ENCODE data around the gene CDC7. TPM values are rescaled to one million over a fixed set of nuclear protein-coding genes. Genes with fewer than 3 reads are reported as not detected.

Gene CDC7
- polyA plus RNA-seq, 1 of the 3 experiments (the other 2 are of a cell fraction) = 2.6 TPM

- TF ChIP-seq, protein P1, sequence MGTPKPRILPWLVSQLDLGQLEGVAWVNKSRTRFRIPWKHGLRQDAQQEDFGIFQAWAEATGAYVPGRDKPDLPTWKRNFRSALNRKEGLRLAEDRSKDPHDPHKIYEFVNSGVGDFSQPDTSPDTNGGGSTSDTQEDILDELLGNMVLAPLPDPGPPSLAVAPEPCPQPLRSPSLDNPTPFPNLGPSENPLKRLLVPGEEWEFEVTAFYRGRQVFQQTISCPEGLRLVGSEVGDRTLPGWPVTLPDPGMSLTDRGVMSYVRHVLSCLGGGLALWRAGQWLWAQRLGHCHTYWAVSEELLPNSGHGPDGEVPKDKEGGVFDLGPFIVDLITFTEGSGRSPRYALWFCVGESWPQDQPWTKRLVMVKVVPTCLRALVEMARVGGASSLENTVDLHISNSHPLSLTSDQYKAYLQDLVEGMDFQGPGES (IDR thresholded peaks at IDR 0.05; ENCODE audit: low read depth, low read length) = no peak
Observed at GRCh38 chr1:91550961-91551360, 50.3 kb downstream of the CDC7 start (continued).

GRCh38 chr1:91552091-91552490 is 51.4 kb downstream of the CDC7 start:
- H2AFZ ChIP-seq (ENCODE audit: low read depth) = no peak overlapping the region
- no peak overlapping the region for H3K4me2 ChIP-seq
- no peak overlapping the region for H3K4me3 ChIP-seq (ENCODE audit: low read depth in 2 of 2, low read length in 1 of 2)
- no peak for DNase-seq
- H3F3A ChIP-seq (replicated peaks; ENCODE audit: insufficient read depth) = no peaks in the 10 kb centered on the region
- H4K20me1 ChIP-seq (ENCODE audit: insufficient read depth) = no peaks in the 10 kb centered on the region
- no peaks in the 10 kb centered on the region; the same call in 1 of the 2 replicates for H3K27me3 ChIP-seq (ENCODE audit: insufficient read depth)
- no peaks in the 10 kb centered on the region for H3K9me2 ChIP-seq
- ChIA-PET POLR2A (no interaction called here), CTCF (no interaction called here)
- no peaks in the 10 kb centered on the region for H3K9me3 ChIP-seq
- H3K36me3 ChIP-seq (replicated peaks in 1 of 2; ENCODE audit: control insufficient read depth in 1 of 2, insufficient read depth in 2 of 2, low read length in 1 of 2) = no peaks in the 10 kb centered on the region
- no peak overlapping the region for H3K9ac ChIP-seq
- no peaks in the 10 kb centered on the region for H3K79me2 ChIP-seq (ENCODE audit: insufficient read depth)
- no peak overlapping the region for H3K27ac ChIP-seq (ENCODE audit: low read depth in 2 of 2, low read length in 1 of 2)
- TF ChIP-seq, protein P1 (IDR thresholded peaks at IDR 0.05; ENCODE audit: low read depth, low read length) = no peak
- no peak for TF ChIP-seq CHD2 (IDR thresholded peaks at IDR 0.05; ENCODE audit: low read length, partially characterized antibody)
- no peak for TF ChIP-seq EZH2phosphoT487 (IDR thresholded peaks at IDR 0.05; ENCODE audit: borderline replicate concordance, low read depth)
- TF ChIP-seq, protein P2, sequence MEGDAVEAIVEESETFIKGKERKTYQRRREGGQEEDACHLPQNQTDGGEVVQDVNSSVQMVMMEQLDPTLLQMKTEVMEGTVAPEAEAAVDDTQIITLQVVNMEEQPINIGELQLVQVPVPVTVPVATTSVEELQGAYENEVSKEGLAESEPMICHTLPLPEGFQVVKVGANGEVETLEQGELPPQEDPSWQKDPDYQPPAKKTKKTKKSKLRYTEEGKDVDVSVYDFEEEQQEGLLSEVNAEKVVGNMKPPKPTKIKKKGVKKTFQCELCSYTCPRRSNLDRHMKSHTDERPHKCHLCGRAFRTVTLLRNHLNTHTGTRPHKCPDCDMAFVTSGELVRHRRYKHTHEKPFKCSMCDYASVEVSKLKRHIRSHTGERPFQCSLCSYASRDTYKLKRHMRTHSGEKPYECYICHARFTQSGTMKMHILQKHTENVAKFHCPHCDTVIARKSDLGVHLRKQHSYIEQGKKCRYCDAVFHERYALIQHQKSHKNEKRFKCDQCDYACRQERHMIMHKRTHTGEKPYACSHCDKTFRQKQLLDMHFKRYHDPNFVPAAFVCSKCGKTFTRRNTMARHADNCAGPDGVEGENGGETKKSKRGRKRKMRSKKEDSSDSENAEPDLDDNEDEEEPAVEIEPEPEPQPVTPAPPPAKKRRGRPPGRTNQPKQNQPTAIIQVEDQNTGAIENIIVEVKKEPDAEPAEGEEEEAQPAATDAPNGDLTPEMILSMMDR (IDR thresholded peaks at IDR 0.05) = no peak
- TF ChIP-seq, protein P3, sequence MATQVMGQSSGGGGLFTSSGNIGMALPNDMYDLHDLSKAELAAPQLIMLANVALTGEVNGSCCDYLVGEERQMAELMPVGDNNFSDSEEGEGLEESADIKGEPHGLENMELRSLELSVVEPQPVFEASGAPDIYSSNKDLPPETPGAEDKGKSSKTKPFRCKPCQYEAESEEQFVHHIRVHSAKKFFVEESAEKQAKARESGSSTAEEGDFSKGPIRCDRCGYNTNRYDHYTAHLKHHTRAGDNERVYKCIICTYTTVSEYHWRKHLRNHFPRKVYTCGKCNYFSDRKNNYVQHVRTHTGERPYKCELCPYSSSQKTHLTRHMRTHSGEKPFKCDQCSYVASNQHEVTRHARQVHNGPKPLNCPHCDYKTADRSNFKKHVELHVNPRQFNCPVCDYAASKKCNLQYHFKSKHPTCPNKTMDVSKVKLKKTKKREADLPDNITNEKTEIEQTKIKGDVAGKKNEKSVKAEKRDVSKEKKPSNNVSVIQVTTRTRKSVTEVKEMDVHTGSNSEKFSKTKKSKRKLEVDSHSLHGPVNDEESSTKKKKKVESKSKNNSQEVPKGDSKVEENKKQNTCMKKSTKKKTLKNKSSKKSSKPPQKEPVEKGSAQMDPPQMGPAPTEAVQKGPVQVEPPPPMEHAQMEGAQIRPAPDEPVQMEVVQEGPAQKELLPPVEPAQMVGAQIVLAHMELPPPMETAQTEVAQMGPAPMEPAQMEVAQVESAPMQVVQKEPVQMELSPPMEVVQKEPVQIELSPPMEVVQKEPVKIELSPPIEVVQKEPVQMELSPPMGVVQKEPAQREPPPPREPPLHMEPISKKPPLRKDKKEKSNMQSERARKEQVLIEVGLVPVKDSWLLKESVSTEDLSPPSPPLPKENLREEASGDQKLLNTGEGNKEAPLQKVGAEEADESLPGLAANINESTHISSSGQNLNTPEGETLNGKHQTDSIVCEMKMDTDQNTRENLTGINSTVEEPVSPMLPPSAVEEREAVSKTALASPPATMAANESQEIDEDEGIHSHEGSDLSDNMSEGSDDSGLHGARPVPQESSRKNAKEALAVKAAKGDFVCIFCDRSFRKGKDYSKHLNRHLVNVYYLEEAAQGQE (IDR thresholded peaks at IDR 0.05; ENCODE audit: low read depth, low read length) = no peak
- no peak for TF ChIP-seq NFIC (IDR thresholded peaks at IDR 0.05; ENCODE audit: borderline replicate concordance)
- TF ChIP-seq, protein P4, sequence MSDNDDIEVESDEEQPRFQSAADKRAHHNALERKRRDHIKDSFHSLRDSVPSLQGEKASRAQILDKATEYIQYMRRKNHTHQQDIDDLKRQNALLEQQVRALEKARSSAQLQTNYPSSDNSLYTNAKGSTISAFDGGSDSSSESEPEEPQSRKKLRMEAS (IDR thresholded peaks at IDR 0.05; ENCODE audit: low read depth) = no peak
- TF ChIP-seq POLR2AphosphoS5 (IDR thresholded peaks at IDR 0.05; ENCODE audit: low read depth, low read length) = no peak
- no peak for TF ChIP-seq MXI1 (IDR thresholded peaks at IDR 0.05; ENCODE audit: low read depth, low read length)
- no peak for TF ChIP-seq EP300 (IDR thresholded peaks at IDR 0.05; ENCODE audit: borderline replicate concordance in 1 of 2, low read depth in 1 of 2, low read length in 1 of 2)
- no peak for TF ChIP-seq FOXM1 (IDR thresholded peaks at IDR 0.05; ENCODE audit: low read depth)
- TF ChIP-seq ELF1 (IDR thresholded peaks at IDR 0.05) = no peak
- TF ChIP-seq, protein P5, sequence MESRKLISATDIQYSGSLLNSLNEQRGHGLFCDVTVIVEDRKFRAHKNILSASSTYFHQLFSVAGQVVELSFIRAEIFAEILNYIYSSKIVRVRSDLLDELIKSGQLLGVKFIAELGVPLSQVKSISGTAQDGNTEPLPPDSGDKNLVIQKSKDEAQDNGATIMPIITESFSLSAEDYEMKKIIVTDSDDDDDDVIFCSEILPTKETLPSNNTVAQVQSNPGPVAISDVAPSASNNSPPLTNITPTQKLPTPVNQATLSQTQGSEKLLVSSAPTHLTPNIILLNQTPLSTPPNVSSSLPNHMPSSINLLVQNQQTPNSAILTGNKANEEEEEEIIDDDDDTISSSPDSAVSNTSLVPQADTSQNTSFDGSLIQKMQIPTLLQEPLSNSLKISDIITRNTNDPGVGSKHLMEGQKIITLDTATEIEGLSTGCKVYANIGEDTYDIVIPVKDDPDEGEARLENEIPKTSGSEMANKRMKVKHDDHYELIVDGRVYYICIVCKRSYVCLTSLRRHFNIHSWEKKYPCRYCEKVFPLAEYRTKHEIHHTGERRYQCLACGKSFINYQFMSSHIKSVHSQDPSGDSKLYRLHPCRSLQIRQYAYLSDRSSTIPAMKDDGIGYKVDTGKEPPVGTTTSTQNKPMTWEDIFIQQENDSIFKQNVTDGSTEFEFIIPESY (IDR thresholded peaks at IDR 0.05; ENCODE audit: borderline replicate concordance, low read depth) = no peak
- TF ChIP-seq TCF12 (IDR thresholded peaks at IDR 0.05) = no peak
- TF ChIP-seq TAF1 (IDR thresholded peaks at IDR 0.05; ENCODE audit: borderline replicate concordance, low read depth, low read length) = no peak
- TF ChIP-seq RFX5 (IDR thresholded peaks at IDR 0.05; ENCODE audit: low read length) = no peak
- TF ChIP-seq NRF1 (IDR thresholded peaks at IDR 0.05; ENCODE audit: low read depth, low read length) = no peak
- peaks cover 0 to 10% of the 10 kb centered on the region in 2 experiments; a peak in 1 of 4 replicates for H3K4me1 ChIP-seq (ENCODE audit: control insufficient read depth in 1 of 2, insufficient read depth in 2 of 2, low read depth in 1 of 2, low read length in 1 of 2)

All from SK-N-SH (cell line).